OCI-LY7 (cell line): ENCODE measurements around the gene XRCC3.

Experiments used
- CTCF ChIP-seq: fragments of 200-600 bp; sonication (generic); conservative IDR thresholded peaks from 2 replicates; pipeline ENCODE4 v1.5.1; 2014; ENCODE audit warnings: mild to moderate bottlenecking, antibody characterized with exemption, low read length, moderate library complexity, mixed read lengths
- EZH2phosphoT487 ChIP-seq: fragments of 200-600 bp; sonication (generic); IDR thresholded peaks from 2 replicates; pipeline ENCODE4 v1.6.1; 2018; ENCODE audit warnings: low read depth, borderline replicate concordance, mild to moderate bottlenecking, mixed run types, antibody characterized with exemption, low read length, moderate library complexity, mixed read lengths

- no peak for TF ChIP-seq CTCF
- TF ChIP-seq EZH2phosphoT487 = no peak
Measured at GRCh38 chr14:103700753-103701490, 14.3 kb downstream of the XRCC3 start.
